PFSK-1 (cell line): ENCODE data around the gene NACC2.

Experiments used
- POLR2AphosphoS5 ChIP-seq: IDR thresholded peaks from 2 replicates; pipeline ENCODE4 v1.6.1; 2012; ENCODE audit warnings: low read depth, mild to moderate bottlenecking, control low read depth, low read length, moderate library complexity
- SIN3A ChIP-seq: IDR thresholded peaks from 2 replicates; pipeline ENCODE4 v1.6.1; 2012; ENCODE audit warnings: mild to moderate bottlenecking, low read length, moderate library complexity, borderline replicate concordance; ENCODE audit not compliant: insufficient read depth
- TAF1 ChIP-seq: IDR thresholded peaks from 2 replicates; pipeline ENCODE4 v1.6.1; 2012; ENCODE audit warnings: low read length, control low read depth, borderline replicate concordance; ENCODE audit not compliant: insufficient read depth
- TF ChIP-seq, protein P1 (sequence below), 2 experiments: IDR thresholded peaks; 2 replicates each; pipeline versions ENCODE4 v1.6.1 to v1.8.0; 2011 to 2012; ENCODE audit warnings: low read depth in 2 of 2, low read length in 2 of 2, control low read depth in 1 of 2, inconsistent platforms in 1 of 2, mild to moderate bottlenecking in 1 of 2, moderate library complexity in 1 of 2; ENCODE audit not compliant: insufficient read depth in 1 of 2

DNA sequence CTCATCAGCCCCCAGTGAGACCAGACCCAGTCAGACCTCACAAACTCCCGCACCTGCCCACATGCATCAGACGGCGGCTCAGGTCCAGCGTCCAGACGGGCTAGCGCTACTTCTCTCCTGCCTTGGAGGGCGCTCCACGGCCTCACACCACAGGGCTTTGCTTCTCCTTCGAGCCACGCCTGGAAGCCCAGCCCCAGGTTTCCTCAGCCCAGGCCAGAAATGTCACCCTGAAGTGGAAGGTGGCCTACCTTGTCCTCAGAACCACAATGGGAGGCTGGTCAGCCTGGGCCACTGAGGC lies 2.8 kb downstream of the NACC2 start:
- no peak for TF ChIP-seq TAF1
- TF ChIP-seq POLR2AphosphoS5, result no peak
- TF ChIP-seq, protein P1, sequence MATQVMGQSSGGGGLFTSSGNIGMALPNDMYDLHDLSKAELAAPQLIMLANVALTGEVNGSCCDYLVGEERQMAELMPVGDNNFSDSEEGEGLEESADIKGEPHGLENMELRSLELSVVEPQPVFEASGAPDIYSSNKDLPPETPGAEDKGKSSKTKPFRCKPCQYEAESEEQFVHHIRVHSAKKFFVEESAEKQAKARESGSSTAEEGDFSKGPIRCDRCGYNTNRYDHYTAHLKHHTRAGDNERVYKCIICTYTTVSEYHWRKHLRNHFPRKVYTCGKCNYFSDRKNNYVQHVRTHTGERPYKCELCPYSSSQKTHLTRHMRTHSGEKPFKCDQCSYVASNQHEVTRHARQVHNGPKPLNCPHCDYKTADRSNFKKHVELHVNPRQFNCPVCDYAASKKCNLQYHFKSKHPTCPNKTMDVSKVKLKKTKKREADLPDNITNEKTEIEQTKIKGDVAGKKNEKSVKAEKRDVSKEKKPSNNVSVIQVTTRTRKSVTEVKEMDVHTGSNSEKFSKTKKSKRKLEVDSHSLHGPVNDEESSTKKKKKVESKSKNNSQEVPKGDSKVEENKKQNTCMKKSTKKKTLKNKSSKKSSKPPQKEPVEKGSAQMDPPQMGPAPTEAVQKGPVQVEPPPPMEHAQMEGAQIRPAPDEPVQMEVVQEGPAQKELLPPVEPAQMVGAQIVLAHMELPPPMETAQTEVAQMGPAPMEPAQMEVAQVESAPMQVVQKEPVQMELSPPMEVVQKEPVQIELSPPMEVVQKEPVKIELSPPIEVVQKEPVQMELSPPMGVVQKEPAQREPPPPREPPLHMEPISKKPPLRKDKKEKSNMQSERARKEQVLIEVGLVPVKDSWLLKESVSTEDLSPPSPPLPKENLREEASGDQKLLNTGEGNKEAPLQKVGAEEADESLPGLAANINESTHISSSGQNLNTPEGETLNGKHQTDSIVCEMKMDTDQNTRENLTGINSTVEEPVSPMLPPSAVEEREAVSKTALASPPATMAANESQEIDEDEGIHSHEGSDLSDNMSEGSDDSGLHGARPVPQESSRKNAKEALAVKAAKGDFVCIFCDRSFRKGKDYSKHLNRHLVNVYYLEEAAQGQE (IDR thresholded peaks at IDR 0.05; ENCODE audit: insufficient read depth in 1 of 2, low read depth in 2 of 2, low read length in 2 of 2), result no peak
- TF ChIP-seq SIN3A, result no peak
